HG02973 (cell line): ENCODE results near the gene PGF.

ENCODE experiments used
- ATAC-seq: cut with Tn5 transposase; IDR thresholded peaks from one replicate; pipeline ENCODE4 v1.9.1; 2021; ENCODE audit warnings: moderate library complexity; ENCODE audit not compliant: unreplicated experiment

Gene PGF

DNA sequence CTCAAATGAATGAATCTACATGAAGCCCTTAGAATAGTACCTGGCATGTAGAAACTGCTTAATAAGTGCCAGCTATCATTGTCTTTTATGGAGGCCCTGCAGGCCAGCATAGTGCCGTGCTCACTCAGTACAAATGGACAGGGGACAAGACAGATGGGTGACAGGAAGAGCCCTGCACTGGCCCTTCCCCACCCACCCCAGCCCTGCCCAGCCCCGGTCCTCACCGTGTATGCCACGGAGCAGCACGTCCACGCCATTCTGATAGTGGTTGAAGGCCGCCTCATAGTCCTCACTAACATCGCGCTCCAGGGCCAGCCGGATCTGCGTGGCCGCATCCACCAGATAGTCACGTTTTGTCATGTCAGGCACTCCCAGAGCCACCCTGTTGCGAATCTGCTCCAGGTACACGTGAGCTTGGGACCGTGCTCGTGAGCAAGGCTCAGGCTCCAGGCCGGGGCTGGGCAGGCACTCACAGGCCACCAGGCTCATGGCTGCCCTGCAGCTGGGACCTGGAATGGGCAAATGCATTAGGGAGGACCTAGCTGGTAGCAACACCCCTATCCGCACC, 34.3 kb downstream of the PGF start:
- no peak for ATAC-seq

DNA sequence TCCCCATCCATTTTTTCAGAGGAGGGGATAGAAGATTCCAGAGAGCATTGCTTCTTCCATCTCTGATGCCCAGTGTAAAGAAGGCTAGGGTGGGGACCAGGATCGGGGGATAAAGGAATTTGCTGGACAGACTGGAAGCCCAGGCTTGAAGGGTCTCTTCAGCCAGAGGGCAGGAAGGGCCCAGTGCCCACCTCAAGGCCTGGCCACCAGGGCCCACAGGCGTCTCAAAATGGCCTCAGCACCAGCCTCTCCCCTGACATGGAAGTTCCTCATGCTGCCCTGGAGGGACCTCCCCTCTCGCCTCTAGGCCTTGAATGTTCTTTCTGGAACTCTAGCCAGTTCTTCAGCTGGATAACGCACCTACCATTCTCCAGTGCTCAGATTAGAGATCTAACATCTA, 35.1 kb downstream of the PGF start:
- no peak for ATAC-seq

DNA sequence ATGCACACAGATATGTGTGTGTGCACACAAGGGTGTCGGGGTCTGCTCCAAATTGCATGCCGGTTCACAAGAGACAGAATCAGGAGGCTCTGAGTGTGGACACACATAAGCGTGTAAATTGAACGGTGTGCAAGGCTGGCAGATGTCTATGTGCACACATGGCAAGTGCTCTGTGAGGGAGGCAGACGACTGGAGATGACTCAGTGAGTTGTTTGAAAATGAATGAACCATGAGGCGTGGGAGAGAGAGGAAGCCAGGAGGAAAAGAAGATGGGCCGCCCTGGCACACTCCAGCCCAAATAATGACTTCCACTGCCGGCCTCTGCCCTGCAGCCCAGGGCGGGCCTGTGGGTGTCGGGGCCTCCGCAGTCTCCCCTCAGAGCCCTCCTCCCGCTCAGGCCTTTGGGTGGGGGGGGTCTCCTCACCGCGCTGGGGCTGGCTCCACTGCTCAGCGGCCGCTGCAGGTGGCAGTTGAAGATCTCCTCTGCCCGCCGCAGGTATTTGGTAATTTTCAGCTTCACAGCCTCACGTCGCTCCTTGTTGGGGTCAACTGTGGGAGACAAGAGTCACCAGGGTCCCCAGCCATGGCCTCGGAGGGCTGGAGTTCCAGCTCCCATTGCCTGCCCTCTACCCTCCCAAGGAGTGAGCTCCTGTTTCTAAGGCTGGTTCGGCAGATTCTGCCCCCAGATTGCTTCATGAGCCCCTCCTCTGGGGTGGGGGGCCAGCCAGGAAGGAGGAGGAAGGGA, 35.8 kb downstream of the PGF start:
- no peak for ATAC-seq

DNA sequence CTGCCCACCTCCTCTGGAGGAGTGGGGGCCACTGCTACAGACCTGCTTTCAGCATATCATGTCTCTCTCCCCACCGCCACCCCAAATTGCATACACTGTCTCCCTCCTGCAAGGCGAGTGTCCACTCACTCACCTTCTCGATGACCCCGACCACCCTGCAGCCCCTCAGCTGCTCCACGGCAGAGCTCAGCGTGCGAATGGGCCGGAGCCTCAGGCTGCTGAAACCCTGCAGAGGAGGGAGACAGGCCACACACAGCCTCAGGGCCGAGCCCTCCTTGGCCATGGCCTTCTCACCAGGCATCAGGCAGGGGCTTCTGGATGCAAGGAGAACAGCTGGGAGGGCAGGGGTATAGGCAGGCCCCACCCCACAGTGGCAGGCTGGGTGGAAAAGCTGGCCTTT, 37.0 kb downstream of the PGF start:
- no peak for ATAC-seq

DNA sequence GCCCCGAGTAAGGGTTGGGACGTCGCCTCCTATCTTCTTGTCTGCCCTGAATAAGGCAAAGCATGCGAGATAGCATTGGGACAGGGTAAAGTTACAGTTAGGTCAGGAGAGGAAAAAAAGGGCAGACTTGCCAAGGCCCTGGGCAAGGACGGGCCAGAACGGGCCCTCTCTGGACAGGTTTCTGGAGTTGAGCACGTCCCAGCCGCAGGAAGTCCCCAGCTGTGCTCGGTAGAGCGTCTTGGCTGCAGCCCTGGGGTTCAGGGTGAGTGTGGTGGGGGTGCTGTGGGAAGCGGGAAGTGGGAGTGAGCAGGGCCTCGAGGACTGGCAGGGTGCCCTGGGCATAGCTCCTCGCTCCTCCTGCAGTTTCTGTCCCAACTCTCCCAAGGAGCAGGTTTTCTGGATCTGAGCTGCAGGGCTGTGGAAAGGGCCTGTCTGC, 37.7 kb downstream of the PGF start:
- no peak for ATAC-seq

DNA sequence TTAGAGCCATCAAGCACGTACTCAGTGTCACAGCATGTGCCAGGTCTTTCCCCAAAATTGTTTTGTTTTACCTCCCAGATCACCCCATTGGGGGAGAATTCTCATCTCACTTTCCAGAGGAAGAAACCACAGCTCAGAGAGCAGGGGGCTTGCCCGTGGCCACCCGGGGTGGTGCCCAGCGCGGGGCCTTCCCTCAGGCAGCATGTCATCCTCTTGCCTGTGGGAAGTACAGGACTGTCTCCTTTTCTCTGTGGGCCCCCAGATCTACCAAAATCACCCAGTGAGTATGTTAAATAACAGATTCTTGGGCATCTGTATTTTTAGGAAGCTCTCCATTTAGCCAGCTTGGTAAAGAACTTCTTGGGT, 38.2 kb downstream of the PGF start:
- ATAC-seq: no peak

DNA sequence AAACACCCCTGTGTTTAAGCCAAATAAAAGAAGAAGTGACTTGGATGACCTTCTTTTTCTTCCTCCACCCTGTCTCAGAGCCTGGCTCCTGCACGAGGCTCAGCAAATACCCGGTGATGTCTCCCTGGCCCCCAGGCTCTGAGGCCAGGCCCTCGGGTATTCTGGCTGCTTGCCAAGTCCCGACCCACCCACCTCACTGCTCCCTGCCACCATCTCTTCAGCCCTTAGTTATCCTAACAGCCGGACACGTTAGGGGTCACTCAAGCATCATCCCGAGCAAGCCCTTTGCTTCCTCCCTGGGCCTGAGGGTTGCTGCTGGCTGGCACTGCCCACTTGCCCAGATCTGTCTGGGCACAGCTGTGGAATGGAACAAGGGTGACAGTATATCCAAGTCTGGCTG, 39.6 kb downstream of the PGF start:
- no peak for ATAC-seq

DNA sequence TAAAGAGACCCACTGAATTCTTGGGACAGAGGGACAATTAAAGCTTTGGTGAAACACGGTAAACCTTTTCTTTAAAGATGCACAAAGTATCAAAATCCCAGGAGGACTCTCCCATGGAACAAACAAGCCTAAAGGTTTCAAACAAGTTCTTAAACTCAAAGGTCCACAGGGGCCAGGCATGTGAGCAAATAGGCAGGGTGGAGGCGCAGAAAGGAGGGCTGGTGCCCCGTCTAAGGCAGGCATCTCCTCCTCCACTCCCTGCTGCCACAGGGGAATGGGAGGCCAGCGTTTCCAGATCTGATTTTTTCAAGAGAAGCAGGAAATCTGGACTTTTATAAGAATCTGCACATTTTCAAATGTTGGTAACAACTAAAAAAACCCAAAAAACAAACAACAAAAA, 40.0 kb downstream of the PGF start:
- ATAC-seq: no peak

DNA sequence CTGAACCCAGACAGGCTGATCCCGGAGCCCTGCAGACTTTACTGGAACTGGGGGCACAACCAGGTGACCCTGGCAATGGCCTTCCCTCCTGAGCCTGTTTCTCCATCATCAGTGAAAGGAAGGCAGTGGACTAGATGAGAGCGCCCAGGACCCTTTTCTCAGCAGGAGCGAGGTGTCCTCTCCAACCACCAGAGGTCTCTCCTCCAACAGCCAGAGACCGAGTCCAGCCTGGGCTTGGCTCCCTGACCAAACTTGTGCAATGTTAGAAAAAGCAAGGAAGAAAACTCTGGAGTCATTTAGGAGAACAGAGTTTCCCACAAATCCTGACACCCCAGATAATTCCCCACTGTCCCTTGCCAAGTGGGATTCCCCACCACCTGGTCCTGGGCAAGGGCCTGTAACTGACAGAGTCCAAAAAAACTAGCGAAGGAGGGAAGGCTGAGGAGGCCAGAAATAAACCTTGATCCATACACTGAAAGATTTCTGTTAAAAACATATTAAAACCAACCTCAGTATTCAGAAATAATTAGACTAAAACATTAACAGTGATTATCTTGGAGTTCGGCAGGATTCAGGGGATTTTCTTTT, 41.3 kb downstream of the PGF start:
- no peak for ATAC-seq

DNA sequence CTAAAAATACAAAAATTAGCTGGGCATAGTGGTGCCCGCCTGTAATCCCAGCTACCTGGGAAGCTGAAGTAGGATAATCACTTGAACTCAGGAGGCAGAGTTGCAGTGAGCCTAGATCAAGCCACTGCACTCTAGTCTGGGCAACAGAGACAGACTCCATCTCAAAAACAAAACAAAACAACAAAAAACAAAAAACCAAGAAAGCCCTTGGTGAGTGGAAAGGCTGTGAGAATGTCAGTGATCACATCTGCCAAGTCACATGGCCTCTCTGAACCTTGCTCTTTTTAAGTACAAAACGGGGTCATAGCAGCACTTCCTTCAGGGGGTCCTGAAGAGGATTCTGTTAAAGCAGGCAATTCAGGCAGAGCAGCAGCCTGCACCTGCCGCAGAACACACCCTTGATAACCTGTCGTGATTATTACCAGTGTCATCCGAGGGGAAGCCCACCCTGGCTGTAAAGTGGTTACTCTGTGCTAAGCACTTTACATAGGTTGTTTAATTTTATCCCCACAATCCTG, 41.9 kb downstream of the PGF start:
- ATAC-seq: no peak

DNA sequence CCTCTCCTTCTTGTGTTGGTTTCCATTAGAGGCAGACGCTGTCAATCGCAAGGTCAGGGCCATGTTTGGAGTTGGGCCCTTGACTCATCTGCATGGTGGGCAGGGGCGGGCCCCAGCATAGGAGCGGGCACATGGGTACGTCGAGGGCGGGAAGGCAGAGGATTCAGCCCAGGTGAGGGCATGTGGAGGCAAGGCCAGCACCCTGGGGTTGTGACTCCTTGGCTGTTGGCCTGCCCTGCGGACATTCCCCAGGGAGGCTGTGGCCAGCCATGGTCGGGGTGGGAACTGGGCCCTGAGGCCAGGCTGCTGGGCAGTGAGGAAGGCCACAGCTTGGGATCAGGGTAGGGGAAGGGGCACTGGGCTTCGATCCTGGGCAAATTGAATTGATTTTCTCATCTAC, 42.6 kb downstream of the PGF start:
- no peak for ATAC-seq

DNA sequence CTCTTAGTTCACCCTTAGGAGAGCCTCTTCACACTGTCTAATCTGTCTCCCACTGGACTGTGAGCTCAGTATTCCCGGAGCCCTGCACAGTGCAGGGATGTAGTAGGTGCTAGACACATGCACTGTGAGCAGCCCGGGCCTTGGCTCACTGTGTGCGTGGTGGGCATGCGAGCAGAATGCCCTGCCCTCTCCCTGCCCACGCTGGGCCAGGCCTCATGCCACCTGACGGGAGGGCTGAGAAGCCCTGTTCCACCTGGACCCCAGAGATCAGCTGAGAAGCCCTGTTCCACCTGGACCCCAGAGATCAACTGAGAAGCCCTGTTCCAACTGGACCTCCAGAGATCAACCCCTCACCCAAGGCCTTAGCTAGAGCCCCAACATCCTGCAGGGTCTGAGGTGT, 43.3 kb downstream of the PGF start:
- ATAC-seq: no peak

DNA sequence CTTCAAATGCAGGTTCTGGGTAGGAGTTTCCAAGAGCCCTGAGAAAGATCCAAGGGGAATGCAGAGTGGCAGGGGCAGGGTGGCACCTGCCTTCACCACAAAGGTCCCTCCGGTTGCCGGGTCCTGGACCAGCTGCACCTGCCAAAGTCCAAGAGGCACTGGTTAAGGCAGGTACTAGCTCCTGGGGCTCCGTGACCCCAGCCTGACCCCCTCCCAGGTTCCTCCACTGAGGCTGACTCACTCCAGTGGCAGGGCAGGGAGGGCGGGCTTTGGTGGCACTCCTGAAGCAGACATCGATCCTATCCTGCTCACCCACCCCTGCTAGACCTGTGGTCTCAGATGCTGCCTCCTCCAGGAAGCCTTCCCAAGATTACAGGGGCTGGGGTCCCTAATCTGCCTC, 43.7 kb downstream of the PGF start:
- no peak for ATAC-seq

DNA sequence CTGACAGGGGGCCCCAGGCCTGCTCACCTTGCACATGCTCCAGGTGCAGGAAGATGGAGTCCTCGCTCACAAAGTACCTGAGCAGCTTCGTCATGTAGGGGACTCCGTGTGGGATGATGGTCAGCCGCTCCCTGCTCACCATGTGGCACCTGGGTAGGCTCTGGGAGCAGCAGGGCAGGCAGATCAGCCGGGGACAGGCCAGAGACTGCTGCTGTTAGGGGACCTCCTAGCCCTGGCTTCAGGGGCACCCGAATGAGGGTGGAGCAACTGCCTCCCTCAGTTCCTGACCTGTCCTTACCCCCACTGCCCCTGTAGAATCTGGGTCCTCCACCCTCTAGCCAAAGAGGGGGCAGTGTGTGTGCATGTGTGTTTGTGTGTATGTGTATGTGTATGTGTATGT, 44.2 kb downstream of the PGF start:
- ATAC-seq: no peak

DNA sequence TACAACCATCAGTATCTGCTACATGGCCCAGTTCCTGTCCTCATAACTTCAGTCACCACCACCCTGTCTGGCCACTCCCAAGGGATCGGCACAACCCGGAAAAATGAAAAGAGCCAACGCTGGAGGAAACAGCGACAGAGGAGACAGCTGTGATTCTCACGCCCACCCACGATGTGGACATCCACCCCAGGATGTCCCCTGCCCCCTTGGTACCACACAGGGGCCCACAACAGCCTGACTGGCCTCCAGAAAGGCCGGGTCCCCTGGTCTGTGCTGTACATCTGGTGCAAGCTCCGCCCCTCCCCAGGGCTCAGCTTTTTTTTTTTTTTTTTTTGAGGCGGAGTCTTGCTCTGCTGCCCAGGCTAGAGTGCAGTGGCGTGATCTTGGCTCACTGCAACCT, 44.8 kb downstream of the PGF start:
- no peak for ATAC-seq

DNA sequence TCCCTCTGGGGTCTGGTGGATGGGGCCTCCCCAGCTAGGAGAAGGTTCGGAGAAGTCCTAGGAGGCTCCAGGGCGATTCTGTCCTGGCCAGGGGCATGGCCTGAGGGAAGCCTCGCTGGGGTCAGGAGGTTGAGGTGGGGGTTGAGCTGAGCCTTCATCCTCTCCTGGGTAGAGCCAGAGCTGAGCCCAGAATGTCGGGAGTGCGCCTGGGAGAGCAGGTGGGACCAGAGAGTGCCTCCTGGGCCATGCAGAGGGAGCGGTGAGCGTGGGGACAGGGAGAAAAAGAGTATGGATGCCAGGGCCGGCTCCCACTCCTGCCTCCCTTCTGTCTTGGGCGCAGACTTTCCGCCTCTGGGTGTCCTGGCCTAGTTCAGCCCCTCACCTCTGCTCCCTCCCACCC, 45.5 kb downstream of the PGF start:
- ATAC-seq: no peak

DNA sequence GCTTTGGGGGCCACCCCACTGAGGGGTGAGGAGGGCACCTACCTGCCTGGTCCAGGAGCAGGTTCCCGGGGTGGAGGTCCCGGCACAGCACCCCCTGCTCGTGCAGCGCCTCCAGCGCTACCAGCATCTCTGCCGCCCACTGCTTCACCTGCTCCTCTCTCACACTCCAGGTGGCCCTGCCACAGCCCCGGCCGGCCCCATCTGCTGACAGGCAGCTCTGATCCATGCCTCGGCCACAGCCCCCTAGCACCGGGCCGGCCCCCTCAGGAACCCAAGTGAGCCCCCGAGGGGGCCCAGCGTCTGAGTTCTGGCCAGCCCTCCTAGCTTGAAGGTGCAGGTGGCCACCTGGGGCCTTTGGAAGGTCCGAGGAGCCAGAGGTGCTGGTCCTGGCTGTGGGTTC, 45.9 kb downstream of the PGF start:
- ATAC-seq: no peak

DNA sequence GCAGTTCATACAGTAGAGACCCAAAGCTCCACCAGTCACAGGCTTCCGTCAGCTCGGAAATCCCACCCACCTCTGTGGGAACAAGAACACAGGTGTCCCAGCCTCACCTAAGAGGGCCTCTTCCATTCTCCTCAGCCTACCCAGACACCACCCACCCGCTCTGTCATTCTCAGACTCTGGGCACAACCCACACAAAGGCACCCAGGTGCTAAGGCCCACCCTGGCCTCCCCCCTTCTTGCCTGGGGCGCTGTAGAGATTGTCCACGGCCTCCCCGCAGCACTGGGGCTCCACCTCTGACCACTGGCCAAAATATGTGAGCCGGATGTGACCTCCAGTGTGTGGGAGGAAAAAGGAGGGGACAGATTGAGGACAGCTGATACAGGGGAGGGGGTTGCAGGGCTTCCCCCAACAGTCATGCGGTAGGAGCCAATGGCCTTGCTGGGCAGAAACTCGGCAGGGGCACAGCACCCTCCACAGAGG, 46.5 kb downstream of the PGF start:
- ATAC-seq: no peak

DNA sequence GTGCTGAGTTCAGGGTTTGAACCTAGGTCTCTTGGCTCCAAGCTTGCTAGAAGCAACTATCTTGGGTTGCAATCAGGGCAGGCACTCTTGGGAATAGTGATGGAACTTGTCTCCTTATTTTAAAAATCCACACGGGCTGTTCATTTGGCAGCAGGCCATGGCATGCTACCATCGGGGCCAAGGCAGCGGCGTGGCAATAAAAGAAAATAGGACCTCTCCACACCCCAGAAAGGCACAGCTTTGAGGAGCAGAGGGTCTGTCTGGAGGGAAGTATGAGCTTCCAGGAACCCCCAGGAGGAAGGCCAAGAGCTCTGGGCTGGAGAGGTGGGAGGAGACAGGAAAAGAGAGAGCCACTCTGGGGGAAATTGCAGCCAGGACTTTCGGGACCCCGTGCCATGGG, 47.7 kb downstream of the PGF start:
- ATAC-seq: no peak

DNA sequence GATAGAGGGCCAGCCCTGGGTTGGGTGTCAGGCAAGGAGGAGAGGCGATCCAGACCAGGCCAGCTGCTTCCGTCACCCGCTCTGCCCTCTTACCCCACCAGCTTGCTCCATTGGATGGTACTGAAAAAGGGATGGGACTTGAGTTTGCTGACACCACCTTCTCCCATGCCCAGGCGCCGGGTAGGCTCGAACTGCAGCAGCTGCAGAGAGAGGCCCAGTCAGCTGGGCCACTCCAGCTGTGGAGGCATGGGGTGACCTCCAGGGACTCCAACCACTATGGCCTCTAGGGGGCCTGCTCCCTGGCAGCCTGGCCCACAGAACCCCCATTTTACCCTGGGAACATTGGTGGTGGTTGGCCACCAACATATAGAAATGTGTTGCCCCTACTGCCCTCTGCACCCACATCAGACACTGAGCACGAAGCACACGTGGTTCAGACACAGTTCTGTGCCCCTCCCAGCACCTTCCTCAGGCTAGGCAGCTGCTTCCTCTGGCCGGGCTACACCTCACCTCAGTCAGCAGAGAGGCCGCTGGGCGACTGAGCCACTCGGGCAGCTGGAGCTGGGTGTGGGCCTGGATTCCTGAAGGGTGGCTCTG, 48.4 kb downstream of the PGF start:
- ATAC-seq: no peak

DNA sequence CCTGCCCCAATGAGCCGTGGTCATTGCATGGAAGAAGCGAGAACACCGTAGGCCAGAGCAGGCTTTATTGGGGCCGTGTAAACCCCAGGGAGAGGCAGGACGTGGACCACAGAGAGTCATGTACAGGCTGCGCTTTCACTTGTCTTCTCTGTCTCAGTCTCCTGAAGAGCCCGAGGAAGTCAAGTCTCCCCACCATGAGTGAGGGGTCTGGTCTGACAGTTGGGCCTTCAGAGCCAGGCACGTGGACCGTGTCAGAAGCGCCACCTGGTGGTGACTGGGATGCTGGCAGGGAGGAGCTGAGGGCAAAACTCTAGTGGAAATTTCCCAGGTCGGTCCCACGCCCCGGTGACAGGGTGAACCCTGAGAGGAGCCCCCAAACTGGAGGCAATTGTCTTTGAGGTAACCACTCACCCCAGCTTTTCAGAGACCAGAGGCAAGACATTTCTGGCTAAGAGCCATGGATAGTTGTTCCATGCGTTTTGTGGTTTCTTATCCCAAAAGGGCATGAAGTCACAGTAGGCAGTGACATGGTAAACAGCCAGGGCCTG, 49.7 kb downstream of the PGF start:
- ATAC-seq: no peak
